Measurements from ENCODE around the gene CDCA4.

The CDCA4 gene

DNA sequence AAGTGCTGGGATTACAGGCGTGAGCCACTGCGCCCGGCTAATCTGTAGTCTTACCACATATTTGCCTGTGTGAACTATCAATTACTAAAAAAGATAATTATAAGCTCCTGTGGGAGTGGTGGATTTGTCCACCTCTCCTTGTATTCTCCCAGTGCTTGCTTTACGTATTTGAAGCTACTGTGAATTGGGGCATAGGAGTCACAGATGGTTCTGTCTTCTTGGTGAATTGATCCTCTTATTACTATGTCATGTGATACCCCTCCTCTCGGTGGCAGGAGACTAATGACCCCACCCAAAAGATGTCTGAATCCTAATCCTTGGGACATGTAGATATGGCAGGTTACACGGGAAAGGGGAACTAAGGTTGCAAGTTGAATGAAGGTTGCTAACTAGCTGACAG, 32.5 kb upstream of the CDCA4 start:
- no peaks in the 10 kb centered on the region for H3K27me3 ChIP-seq (ENCODE audit: low read length)
- no peak for TF ChIP-seq CTCF (IDR thresholded peaks at IDR 0.05; ENCODE audit: insufficient read depth, low read length, poor library complexity, severe bottlenecking)
- no peak for TF ChIP-seq EZH2phosphoT487 (conservative IDR thresholded peaks at IDR 0.05; ENCODE audit: low read length)
- H3K4me3 ChIP-seq (ENCODE audit: insufficient read depth, low read length, poor library complexity, severe bottlenecking), result no peak overlapping the region
- no peaks in the 10 kb centered on the region for H4K20me1 ChIP-seq (ENCODE audit: low read depth, low read length)
- no peaks in the 10 kb centered on the region for H3K9me2 ChIP-seq (replicated peaks; ENCODE audit: insufficient read depth, low read length)
- H2AFZ ChIP-seq (ENCODE audit: low read depth, low read length, severe bottlenecking), result no peak overlapping the region
- H3K36me3 ChIP-seq (ENCODE audit: low read length), result no peaks in the 10 kb centered on the region
- H3K79me2 ChIP-seq (ENCODE audit: insufficient read depth, low read length), result no peaks in the 10 kb centered on the region
- H3F3A ChIP-seq (ENCODE audit: insufficient read depth), result no peaks in the 10 kb centered on the region
- H3K27ac ChIP-seq (ENCODE audit: low read depth, low read length), result no peak overlapping the region
- H3K9me3 ChIP-seq (ENCODE audit: insufficient read depth, low read length), result no peaks in the 10 kb centered on the region
- H3K4me2 ChIP-seq (ENCODE audit: low read depth, low read length, poor library complexity, severe bottlenecking), result no peak overlapping the region
- no peak overlapping the region for H3K9ac ChIP-seq (ENCODE audit: low read length)

- Histone ChIP-seq H3F3A (ENCODE audit: insufficient read depth) (no peaks in the 10 kb centered on the region), H3K27me3 (ENCODE audit: low read length) (no peaks in the 10 kb centered on the region), H4K20me1 (ENCODE audit: low read depth, low read length) (no peaks in the 10 kb centered on the region), H3K4me3 (ENCODE audit: insufficient read depth, low read length, poor library complexity, severe bottlenecking) (no peak overlapping the region), H3K27ac (ENCODE audit: low read depth, low read length) (no peak overlapping the region), H3K9me3 (ENCODE audit: insufficient read depth, low read length) (no peaks in the 10 kb centered on the region), H3K79me2 (ENCODE audit: insufficient read depth, low read length) (no peaks in the 10 kb centered on the region), H3K9ac (ENCODE audit: low read length) (no peak overlapping the region), H2AFZ (ENCODE audit: low read depth, low read length, severe bottlenecking) (no peak overlapping the region), H3K36me3 (ENCODE audit: low read length) (no peaks in the 10 kb centered on the region), H3K9me2 (replicated peaks; ENCODE audit: insufficient read depth, low read length) (no peaks in the 10 kb centered on the region), H3K4me2 (ENCODE audit: low read depth, low read length, poor library complexity, severe bottlenecking) (no peak overlapping the region)
- TF ChIP-seq CTCF (IDR thresholded peaks at IDR 0.05; ENCODE audit: insufficient read depth, low read length, poor library complexity, severe bottlenecking) (no peak), EZH2phosphoT487 (conservative IDR thresholded peaks at IDR 0.05; ENCODE audit: low read length) (no peak)
These were observed 31.2 kb upstream of the CDCA4 start for GRCh38 chr14:105052110-105052458.

- Histone ChIP-seq H3K4me3 (ENCODE audit: insufficient read depth, low read length, poor library complexity, severe bottlenecking) (no peak overlapping the region), H3K9me3 (ENCODE audit: insufficient read depth, low read length) (no peaks in the 10 kb centered on the region), H3K9ac (ENCODE audit: low read length) (no peak overlapping the region), H3K9me2 (replicated peaks; ENCODE audit: insufficient read depth, low read length) (no peaks in the 10 kb centered on the region), H4K20me1 (ENCODE audit: low read depth, low read length) (no peaks in the 10 kb centered on the region), H3F3A (ENCODE audit: insufficient read depth) (no peaks in the 10 kb centered on the region), H3K4me2 (ENCODE audit: low read depth, low read length, poor library complexity, severe bottlenecking) (no peak overlapping the region), H3K27ac (ENCODE audit: low read depth, low read length) (no peak overlapping the region), H3K79me2 (ENCODE audit: insufficient read depth, low read length) (no peaks in the 10 kb centered on the region), H3K27me3 (ENCODE audit: low read length) (no peaks in the 10 kb centered on the region), H3K36me3 (ENCODE audit: low read length) (no peaks in the 10 kb centered on the region), H2AFZ (ENCODE audit: low read depth, low read length, severe bottlenecking) (no peak overlapping the region)
- no peak for TF ChIP-seq CTCF (IDR thresholded peaks at IDR 0.05; ENCODE audit: insufficient read depth, low read length, poor library complexity, severe bottlenecking)
- TF ChIP-seq EZH2phosphoT487 (conservative IDR thresholded peaks at IDR 0.05; ENCODE audit: low read length), result no peak
These were observed 30.6 kb upstream of the CDCA4 start for GRCh38 chr14:105051182-105052109.
